ENCODE measurements around the gene PDXK.

- TF ChIP-seq CTCF (IDR thresholded peaks at IDR 0.05): no peak
- TF ChIP-seq POLR2A (IDR thresholded peaks at IDR 0.05): no peak
Observed at GRCh38 chr21:43733060-43733459, 14.1 kb downstream of the PDXK start.

Measured in body of pancreas (tissue), 4 donors.